Spleen (tissue), 11 donors: ENCODE measurements around the gene ERICH2. TPM values are rescaled to one million over a fixed set of nuclear protein-coding genes. Genes with fewer than 3 reads are reported as not detected.

Experiments
- DNase-seq: peaks from one replicate; pipeline ENCODE4 v3.0.0-alpha.2; 2020
- H3K27ac ChIP-seq, 8 donors: fragments of 200-600 bp; sonication (generic) in 7 of 8; 1 replicate in 4 of 8; 2 replicates in 4 of 8; pipeline versions ENCODE4 v1.5.0 to v1.8.0; 2016 to 2021; ENCODE audit warnings: inconsistent platforms in 4 of 8, mild to moderate bottlenecking in 4 of 8, moderate library complexity in 1 of 8
- H3K27me3 ChIP-seq, 7 donors: fragments of 200-600 bp; sonication (generic) in 6 of 7; replicated peaks in 1 of 7; 1 replicate in 4 of 7; 2 replicates in 3 of 7; pipeline versions ENCODE4 v1.5.0 to v1.8.0; 2016 to 2021; ENCODE audit warnings: inconsistent platforms in 3 of 7, mild to moderate bottlenecking in 1 of 7
- H3K36me3 ChIP-seq, 6 donors: fragments of 200-600 bp; sonication (generic) in 5 of 6; 1 replicate in 4 of 6; 2 replicates in 2 of 6; pipeline versions ENCODE4 v1.5.0 to v1.8.0; 2016 to 2021; ENCODE audit warnings: inconsistent platforms in 2 of 6
- H3K4me1 ChIP-seq, 6 donors: fragments of 200-600 bp; sonication (generic) in 5 of 6; 1 replicate in 3 of 6; 2 replicates in 3 of 6; pipeline versions ENCODE4 v1.5.0 to v1.8.0; 2016 to 2021; ENCODE audit warnings: inconsistent platforms in 3 of 6
- H3K4me3 ChIP-seq, 8 donors: fragments of 200-600 bp; sonication (generic) in 7 of 8; 1 replicate in 4 of 8; 2 replicates in 4 of 8; pipeline versions ENCODE4 v1.5.0 to v1.8.0; 2016 to 2021; ENCODE audit warnings: inconsistent platforms in 4 of 8, mild to moderate bottlenecking in 4 of 8, moderate library complexity in 2 of 8
- H3K9me3 ChIP-seq, 8 donors: fragments of 200-600 bp; sonication (generic) in 7 of 8; 1 replicate in 4 of 8; 2 replicates in 4 of 8; pipeline versions ENCODE4 v1.5.0 to v1.8.0; 2016 to 2021; ENCODE audit warnings: inconsistent platforms in 4 of 8
- POLR2A ChIP-seq, 3 donors: fragments of 450-650 bp; IDR thresholded peaks; one replicate each; pipeline ENCODE4 v1.5.1; 2017; ENCODE audit warnings: antibody characterized with exemption in 3 of 3, mild to moderate bottlenecking in 1 of 3
- POLR2AphosphoS5 ChIP-seq, 3 donors: sonication (generic); formaldehyde crosslinking; IDR thresholded peaks; one replicate each; pipeline ENCODE4 v1.5.1; 2017; ENCODE audit warnings: antibody characterized with exemption in 3 of 3
- WGBS, 5 donors: extraction: QIAGEN DNeasy Blood & Tissue Kit in 3 of 5; methylation state at CpG; one replicate each; pipeline versions ENCODE4 v1.1.5 to v1.1.7; 2013 to 2018; 5-methylcytosine and 5-hydroxymethylcytosine counted together
- intact Hi-C: fragments of 100-400 bp; cut with DNase I; formaldehyde crosslinking; loops from one replicate; pipeline ENCODE4 v1.15.0; 2023; ENCODE audit warnings: low total_unique reads
- polyA plus RNA-seq, 3 donors: library from polyadenylated mRNA; stranded (reverse); fragments of 200-250 nt; gene quantifications; one replicate each; pipeline ENCODE4 v1.2.1, GENCODE V29; 2013
- total RNA-seq, 7 donors: library from RNA; depleted of rRNA in 3 of 7; stranded (reverse); fragments of >200 nt in 3 of 7; fragmentation: NEBNext Ultra II Directional in 4 of 7; extraction: Animal tissue kit (Norgen Biotek cat#: 25700) in 4 of 7; gene quantifications; one replicate each; pipeline versions ENCODE4 v1.1.0 to v1.2.1, GENCODE V29; 2016 to 2021
- TF ChIP-seq, protein P1 (sequence below), 11 experiments: fragments of 200-600 bp in 7 of 11; fragments of 450-650 bp in 4 of 11; sonication (generic) in 4 of 11; IDR thresholded peaks in 8 of 11; conservative IDR thresholded peaks in 3 of 11; 1 replicate in 7 of 11; 2 replicates in 4 of 11; pipeline versions ENCODE4 v1.4.0 to v1.8.0; 2016 to 2021; ENCODE audit warnings: antibody characterized with exemption in 11 of 11, inconsistent platforms in 4 of 11, mild to moderate bottlenecking in 1 of 11
- donor health status: healthy with polysubstance abuse.
- donor health status: DM: no; HTN: no; CAD: no; lungs with moderate emphysema.
- donor health status: DM: no; HTN: no; CAD: no.
- donor health status: Bipolar disorder and iron deficiency.
- donor health status: healthy.
- donor health status: DM: no; HTN: no; CAD: no.
- donor health status: DM: yes; HTN: yes; CAD: no.

The ERICH2 gene
- total and polyA plus RNA-seq, 10 donors, result 0.14 TPM; not detected in 9

DNA sequence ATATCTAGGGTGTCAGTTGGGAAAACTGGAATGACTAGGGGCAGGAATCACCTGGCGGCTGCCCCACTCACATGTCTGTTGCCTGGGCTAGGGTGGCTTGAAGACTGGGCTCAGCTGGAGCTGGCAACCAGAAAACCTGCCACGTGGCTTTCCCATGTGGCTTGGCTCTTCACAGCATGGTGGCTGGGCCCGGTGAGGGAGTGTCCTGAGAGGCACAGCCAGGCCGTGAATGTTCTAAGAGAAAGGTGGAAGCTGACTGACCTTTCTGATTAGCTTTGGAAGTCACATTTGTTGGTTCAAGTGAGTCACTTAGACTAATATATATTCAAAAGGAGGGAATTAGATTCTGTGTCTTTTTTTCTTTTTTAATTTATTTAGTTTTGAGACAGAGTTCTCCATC, 32.4 kb upstream of the ERICH2 start:
- H3K4me1 ChIP-seq, result no peaks in the 10 kb centered on the region
- intact Hi-C loops, result no loop called here
- DNase-seq, result no peak
- H3K27ac ChIP-seq, result no peak overlapping the region
- peaks cover 0 to 26% (median 0%) of the 10 kb centered on the region in 7 donors for H3K27me3 ChIP-seq
- peaks cover 0 to 13% (median 8%) of the 10 kb centered on the region in 8 donors for H3K9me3 ChIP-seq
- H3K36me3 ChIP-seq, result no peaks in the 10 kb centered on the region
- TF ChIP-seq, protein P1, sequence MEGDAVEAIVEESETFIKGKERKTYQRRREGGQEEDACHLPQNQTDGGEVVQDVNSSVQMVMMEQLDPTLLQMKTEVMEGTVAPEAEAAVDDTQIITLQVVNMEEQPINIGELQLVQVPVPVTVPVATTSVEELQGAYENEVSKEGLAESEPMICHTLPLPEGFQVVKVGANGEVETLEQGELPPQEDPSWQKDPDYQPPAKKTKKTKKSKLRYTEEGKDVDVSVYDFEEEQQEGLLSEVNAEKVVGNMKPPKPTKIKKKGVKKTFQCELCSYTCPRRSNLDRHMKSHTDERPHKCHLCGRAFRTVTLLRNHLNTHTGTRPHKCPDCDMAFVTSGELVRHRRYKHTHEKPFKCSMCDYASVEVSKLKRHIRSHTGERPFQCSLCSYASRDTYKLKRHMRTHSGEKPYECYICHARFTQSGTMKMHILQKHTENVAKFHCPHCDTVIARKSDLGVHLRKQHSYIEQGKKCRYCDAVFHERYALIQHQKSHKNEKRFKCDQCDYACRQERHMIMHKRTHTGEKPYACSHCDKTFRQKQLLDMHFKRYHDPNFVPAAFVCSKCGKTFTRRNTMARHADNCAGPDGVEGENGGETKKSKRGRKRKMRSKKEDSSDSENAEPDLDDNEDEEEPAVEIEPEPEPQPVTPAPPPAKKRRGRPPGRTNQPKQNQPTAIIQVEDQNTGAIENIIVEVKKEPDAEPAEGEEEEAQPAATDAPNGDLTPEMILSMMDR (IDR thresholded peaks at IDR 0.05 in 8 of 11, conservative IDR thresholded peaks at IDR 0.05 in 3 of 11), result no peak
- no peak for TF ChIP-seq POLR2A (IDR thresholded peaks at IDR 0.05)
- TF ChIP-seq POLR2AphosphoS5 (IDR thresholded peaks at IDR 0.05), result no peak
- no peak overlapping the region for H3K4me3 ChIP-seq
- 83 to 93% (median 87%) methylated on average over 4 of the region's 4 CpGs for WGBS, 5 donors

DNA sequence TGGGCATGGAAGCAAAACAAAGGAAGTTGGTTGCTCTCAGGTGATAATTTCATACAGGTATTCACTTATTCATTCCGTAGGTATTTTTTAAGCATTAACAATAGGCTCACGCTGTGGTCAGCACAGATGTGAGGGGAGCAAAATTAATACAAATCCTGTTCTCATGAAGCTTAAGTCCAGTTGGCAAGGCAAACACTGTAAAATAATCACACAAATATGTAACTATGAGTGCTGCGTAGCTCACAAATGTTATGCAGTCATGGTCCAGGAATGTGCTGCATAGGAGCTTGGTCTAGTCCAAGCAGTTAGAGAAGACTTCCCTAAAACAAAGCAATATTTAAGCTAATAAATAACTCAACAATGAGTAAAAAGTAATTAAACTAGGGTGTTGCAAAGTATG, 31.1 kb upstream of the ERICH2 start:
- Histone ChIP-seq H3K9me3 (peaks cover 0 to 13% (median 8%) of the 10 kb centered on the region in 8 donors), H3K27ac (no peak overlapping the region), H3K27me3 (peaks cover 0 to 39% (median 0%) of the 10 kb centered on the region in 7 donors), H3K4me3 (no peak overlapping the region), H3K4me1 (no peaks in the 10 kb centered on the region), H3K36me3 (no peaks in the 10 kb centered on the region)
- no peak for DNase-seq
- WGBS, 5 donors, result 84 to 96% (median 94%) methylated on average over 3 of the region's 3 CpGs
- TF ChIP-seq, protein P1 (IDR thresholded peaks at IDR 0.05 in 8 of 11, conservative IDR thresholded peaks at IDR 0.05 in 3 of 11), result no peak
- TF ChIP-seq POLR2AphosphoS5 (IDR thresholded peaks at IDR 0.05), result no peak
- TF ChIP-seq POLR2A (IDR thresholded peaks at IDR 0.05), result no peak
- intact Hi-C loops, result no loop called here

DNA sequence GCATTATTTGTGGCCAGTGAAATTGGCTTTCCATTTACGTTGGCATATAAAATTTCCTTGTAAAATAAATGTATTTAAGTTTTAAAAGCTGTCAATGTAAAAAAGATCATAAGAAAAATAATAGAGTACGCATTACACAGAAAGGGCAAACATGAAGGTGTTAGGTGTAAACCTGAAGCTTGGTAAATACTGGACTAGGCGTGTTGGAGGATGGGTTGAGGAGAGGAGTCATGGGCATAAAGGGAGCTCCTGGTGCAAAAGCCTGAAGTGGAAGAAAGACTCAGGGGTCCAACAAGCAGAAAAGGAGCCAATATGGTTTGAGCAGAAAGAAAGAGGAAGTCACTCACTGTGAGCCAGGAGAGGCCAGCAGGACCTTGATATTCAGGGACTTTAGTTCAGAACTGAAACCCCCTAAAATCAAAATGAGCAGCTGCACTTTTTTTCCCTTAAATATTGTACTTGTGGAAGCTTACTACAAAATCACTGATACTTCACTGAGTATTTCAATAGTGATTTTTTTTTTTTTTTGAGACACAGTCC, 30.6 kb upstream of the ERICH2 start:
- H3K9me3 ChIP-seq, result peaks cover 0 to 13% (median 8%) of the 10 kb centered on the region in 8 donors
- 79 to 88% (median 84%) methylated on average over 3 of the region's 3 CpGs for WGBS, 5 donors
- H3K27ac ChIP-seq, result no peak overlapping the region
- intact Hi-C loops, result no loop called here
- H3K4me1 ChIP-seq, result no peaks in the 10 kb centered on the region
- peaks cover 0 to 44% (median 0%) of the 10 kb centered on the region in 7 donors for H3K27me3 ChIP-seq
- DNase-seq, result no peak
- no peak overlapping the region for H3K4me3 ChIP-seq
- H3K36me3 ChIP-seq, result no peaks in the 10 kb centered on the region
- TF ChIP-seq, protein P1 (IDR thresholded peaks at IDR 0.05 in 8 of 11, conservative IDR thresholded peaks at IDR 0.05 in 3 of 11), result no peak
- TF ChIP-seq POLR2A (IDR thresholded peaks at IDR 0.05) (no peak), POLR2AphosphoS5 (IDR thresholded peaks at IDR 0.05) (no peak)

DNA sequence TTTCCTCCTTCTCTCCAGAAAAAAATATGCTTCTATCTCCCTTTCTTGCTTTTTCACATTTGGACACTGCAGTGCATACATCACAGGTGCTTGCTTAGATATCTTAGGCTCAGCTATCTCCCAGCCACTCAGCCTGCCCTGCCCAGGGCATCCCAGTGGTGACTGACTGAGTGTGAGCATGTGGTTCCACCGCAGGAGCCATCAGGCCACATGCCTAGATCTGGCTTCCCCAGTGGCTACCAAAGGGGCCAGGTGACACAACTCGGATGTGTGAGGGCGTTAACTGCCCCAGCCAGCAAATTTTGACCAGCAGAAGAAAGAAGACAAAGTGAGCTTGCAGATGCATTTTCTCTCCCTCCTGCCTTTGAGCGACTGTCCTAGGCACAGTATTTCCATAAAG, 29.5 kb upstream of the ERICH2 start:
- H3K36me3 ChIP-seq, result no peaks in the 10 kb centered on the region
- TF ChIP-seq, protein P1 (IDR thresholded peaks at IDR 0.05 in 8 of 11, conservative IDR thresholded peaks at IDR 0.05 in 3 of 11), result no peak
- peaks cover 0 to 13% (median 8%) of the 10 kb centered on the region in 8 donors for H3K9me3 ChIP-seq
- H3K27me3 ChIP-seq, result peaks cover 0 to 54% (median 0%) of the 10 kb centered on the region in 7 donors
- no peak overlapping the region for H3K4me3 ChIP-seq
- no peak overlapping the region for H3K27ac ChIP-seq
- 70 to 86% (median 78%) methylated on average over 4 of the region's 4 CpGs for WGBS, 5 donors
- no peak for DNase-seq
- H3K4me1 ChIP-seq, result no peaks in the 10 kb centered on the region
- intact Hi-C loops, result no loop called here
